Esophagus squamous epithelium (tissue), 4 donors: ENCODE results near the gene SRRM4.

ENCODE experiments used
- CTCF ChIP-seq, 6 experiments: fragments of 450-650 bp in 4 of 6; fragments of 200-600 bp in 2 of 6; sonication (generic) in 2 of 6; IDR thresholded peaks; one replicate each; pipeline ENCODE4 v1.5.1; 2016 to 2019; ENCODE audit warnings: antibody characterized with exemption in 6 of 6, mild to moderate bottlenecking in 4 of 6, moderate library complexity in 4 of 6
- POLR2A ChIP-seq, 4 donors: fragments of 450-650 bp; IDR thresholded peaks; one replicate each; pipeline ENCODE4 v1.6.1; 2017; ENCODE audit warnings: antibody characterized with exemption in 4 of 4, mild to moderate bottlenecking in 4 of 4, moderate library complexity in 3 of 4

DNA sequence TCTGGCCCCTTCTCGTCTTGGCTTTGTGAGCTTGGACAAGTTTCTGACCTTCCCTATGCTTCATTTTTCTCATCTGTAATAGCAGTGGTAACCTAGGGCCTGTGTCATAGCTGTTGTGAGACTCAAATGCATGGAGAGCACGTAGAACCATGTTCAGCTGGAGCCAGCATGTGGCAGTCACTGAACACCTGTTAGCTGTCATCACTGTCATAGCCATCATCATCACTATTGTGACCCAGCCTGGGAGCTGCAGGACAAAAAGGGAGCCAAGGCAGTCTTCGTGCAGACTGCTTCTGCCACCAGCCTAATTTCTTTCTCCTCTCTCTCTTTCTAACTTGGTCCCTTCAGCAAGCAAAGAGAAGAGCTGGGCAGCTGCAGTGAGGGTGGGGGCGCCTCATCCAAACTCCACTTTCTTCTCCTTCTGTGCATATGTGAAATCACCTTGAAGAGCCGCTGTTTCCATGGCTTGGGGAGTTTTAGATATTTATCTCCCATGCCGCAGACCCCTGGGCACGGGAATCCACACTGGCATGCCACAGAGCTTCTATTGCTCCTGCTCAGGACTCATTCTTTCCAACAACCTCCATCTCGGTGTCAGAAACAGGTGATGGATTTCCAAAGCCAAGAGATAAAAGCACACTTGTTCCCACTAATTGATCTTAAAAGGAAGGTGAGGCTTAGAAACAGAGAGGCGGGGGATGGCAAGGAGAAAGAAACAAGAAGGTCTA lies 87.0 kb downstream of the SRRM4 start:
- TF ChIP-seq CTCF (IDR thresholded peaks at IDR 0.05) (no peak), POLR2A (IDR thresholded peaks at IDR 0.05) (no peak)
